ENCODE data around the gene IMPDH2.

The IMPDH2 gene

DNA sequence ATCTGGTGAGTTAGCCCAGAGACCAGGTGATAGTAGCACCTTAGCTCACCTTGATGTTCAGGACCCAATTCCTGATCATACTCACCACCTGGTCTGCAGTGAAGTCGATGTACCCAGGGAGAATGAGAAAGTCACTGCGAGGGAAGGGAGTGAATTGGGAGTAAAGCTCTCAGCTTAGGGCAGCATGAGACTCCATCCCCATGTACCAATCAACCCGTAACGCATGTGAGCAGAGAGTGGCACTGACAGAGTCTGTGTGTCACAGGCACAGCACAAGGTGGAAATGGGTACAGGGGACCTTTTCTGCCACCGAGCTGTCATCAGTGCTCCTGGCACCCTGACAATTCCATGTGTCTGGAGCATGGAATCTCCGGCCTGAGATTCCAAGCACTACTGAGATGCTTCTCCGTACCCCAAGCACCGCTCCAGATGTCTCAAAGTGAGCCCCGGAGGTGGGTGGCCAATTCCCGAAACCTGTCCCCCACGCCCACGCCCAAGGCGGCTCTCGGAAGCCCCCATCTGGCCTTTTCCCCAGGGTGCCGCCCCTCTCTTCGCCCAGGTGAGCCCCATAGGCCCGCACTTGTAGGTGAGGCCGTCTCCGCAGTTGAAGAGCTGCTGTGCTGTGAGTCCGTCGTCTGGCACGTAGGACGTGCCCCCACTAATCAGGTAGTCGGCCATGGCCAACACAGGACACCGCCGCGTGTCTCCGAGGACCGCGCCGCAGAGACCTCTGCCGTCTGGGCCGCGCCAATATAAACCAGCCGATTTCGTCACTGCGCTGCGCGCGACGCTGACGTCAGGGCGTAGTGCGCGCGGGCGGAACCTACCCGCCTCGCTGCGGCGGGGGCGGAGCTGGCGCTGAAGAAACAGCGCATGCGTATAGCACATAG is at the start of gene IMPDH2:
Gene IMPDH2 (minus strand): TSS at position 726 of the 890 bp plus-strand sequence. CDS start 48 bp downstream, at position 678.
- Histone ChIP-seq H3K4me1 (ENCODE audit: low read length) (peaks cover 42% of the 10 kb centered on the region), H3K36me3 (replicated peaks; ENCODE audit: insufficient read depth, low read length) (peaks cover 13% of the 10 kb centered on the region), H2AFZ (ENCODE audit: low read length) (peak within 1 kb of the TSS; percentile 21; the same call in 1 of the 2 replicates), H3K9me2 (replicated peaks; ENCODE audit: insufficient read depth, low read length) (no peaks in the 10 kb centered on the region), H3K79me2 (ENCODE audit: low read length) (peaks cover 52% of the 10 kb centered on the region), H3K4me3 (ENCODE audit: low read length) (peak within 1 kb of the TSS; percentile 84), H3K27me3 (replicated peaks; ENCODE audit: insufficient read depth, low read length) (no peaks in the 10 kb centered on the region), H3K4me2 (ENCODE audit: low read depth, low read length) (peak within 1 kb of the TSS; percentile 95), H3K9me3 (replicated peaks; ENCODE audit: insufficient read depth, low read length) (no peaks in the 10 kb centered on the region), H3F3A (ENCODE audit: insufficient read depth, low read length) (peaks cover 43% of the 10 kb centered on the region), H3K27ac (ENCODE audit: low read length) (peak within 1 kb of the TSS; percentile 61), H3K9ac (ENCODE audit: low read length) (peak within 1 kb of the TSS; percentile 97), H4K20me1 (ENCODE audit: insufficient read depth, low read length) (no peaks in the 10 kb centered on the region)
- TF ChIP-seq, protein P1, sequence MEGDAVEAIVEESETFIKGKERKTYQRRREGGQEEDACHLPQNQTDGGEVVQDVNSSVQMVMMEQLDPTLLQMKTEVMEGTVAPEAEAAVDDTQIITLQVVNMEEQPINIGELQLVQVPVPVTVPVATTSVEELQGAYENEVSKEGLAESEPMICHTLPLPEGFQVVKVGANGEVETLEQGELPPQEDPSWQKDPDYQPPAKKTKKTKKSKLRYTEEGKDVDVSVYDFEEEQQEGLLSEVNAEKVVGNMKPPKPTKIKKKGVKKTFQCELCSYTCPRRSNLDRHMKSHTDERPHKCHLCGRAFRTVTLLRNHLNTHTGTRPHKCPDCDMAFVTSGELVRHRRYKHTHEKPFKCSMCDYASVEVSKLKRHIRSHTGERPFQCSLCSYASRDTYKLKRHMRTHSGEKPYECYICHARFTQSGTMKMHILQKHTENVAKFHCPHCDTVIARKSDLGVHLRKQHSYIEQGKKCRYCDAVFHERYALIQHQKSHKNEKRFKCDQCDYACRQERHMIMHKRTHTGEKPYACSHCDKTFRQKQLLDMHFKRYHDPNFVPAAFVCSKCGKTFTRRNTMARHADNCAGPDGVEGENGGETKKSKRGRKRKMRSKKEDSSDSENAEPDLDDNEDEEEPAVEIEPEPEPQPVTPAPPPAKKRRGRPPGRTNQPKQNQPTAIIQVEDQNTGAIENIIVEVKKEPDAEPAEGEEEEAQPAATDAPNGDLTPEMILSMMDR (IDR thresholded peaks at IDR 0.05; ENCODE audit: low read length), result 0 out of 2 replicates have a peak, but pooled peaks have one; percentile 16
- TF ChIP-seq EZH2phosphoT487 (IDR thresholded peaks at IDR 0.05; ENCODE audit: low read length) (no peak), EZH2 (optimal IDR thresholded peaks at IDR 0.05; ENCODE audit: low read depth, low read length) (no peak)
- DNase-seq, result peak; percentile 96

DNA sequence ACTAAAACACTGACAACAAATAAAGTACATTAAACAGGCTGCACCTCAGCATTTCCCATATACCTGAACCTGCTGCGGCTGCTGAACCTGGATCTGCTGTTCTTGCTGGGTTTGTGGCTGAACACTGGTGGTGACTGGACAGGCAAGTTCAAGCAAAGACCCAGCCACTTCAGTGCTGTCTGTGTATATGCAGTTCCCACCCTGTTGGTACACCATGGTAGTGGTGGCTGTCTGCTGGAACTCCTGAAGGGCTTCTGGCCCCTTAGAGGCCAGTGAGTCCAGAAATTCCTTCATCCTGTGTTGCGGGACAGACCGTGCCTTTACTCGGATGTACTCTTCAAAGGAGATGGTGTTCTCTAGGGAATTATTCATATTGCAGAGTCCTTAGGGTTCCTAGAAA is 47.4 kb upstream of the IMPDH2 start:
- H3K9ac ChIP-seq (ENCODE audit: low read length), result no peak overlapping the region
- no peaks in the 10 kb centered on the region; the same call in 1 of the 2 replicates for H3K36me3 ChIP-seq (replicated peaks; ENCODE audit: insufficient read depth, low read length)
- no peak overlapping the region for H3K4me3 ChIP-seq (ENCODE audit: low read length)
- no peaks in the 10 kb centered on the region for H3K9me2 ChIP-seq (replicated peaks; ENCODE audit: insufficient read depth, low read length)
- H4K20me1 ChIP-seq (ENCODE audit: insufficient read depth, low read length), result peaks cover 6% of the 10 kb centered on the region; the same call in 1 of the 2 replicates
- H3K9me3 ChIP-seq (replicated peaks; ENCODE audit: insufficient read depth, low read length), result no peaks in the 10 kb centered on the region
- no peak overlapping the region for H3K27ac ChIP-seq (ENCODE audit: low read length)
- no peak for DNase-seq
- H2AFZ ChIP-seq (ENCODE audit: low read length), result no peak overlapping the region
- TF ChIP-seq EZH2 (optimal IDR thresholded peaks at IDR 0.05; ENCODE audit: low read depth, low read length) (no peak), EZH2phosphoT487 (IDR thresholded peaks at IDR 0.05; ENCODE audit: low read length) (no peak)
- TF ChIP-seq, protein P1 (IDR thresholded peaks at IDR 0.05; ENCODE audit: low read length), result no peak
- no peaks in the 10 kb centered on the region for H3K4me1 ChIP-seq (ENCODE audit: low read length)
- peaks cover 71% of the 10 kb centered on the region for H3K79me2 ChIP-seq (ENCODE audit: low read length)
- no peaks in the 10 kb centered on the region for H3F3A ChIP-seq (ENCODE audit: insufficient read depth, low read length)
- H3K4me2 ChIP-seq (ENCODE audit: low read depth, low read length), result no peak overlapping the region
- no peaks in the 10 kb centered on the region for H3K27me3 ChIP-seq (replicated peaks; ENCODE audit: insufficient read depth, low read length)

DNA sequence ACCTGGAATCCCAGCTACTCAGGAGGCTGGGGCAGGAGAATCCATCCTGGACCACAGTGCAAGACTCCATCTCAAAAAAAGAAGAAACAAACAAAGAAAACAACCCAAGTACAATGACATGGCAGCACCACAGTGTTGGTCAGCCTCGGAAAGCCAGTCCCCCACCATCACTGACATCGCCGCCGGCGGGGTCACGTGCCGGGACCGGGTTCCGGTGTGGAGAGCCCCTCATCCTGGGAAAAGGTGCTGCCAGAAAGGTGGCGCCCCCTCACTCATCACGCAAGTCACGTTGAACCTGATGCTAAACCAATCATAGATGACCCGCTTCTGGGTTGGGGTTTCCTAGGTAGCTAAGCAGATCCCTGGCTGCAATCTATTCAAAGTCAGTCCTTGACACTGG is 46.9 kb upstream of the IMPDH2 start:
- TF ChIP-seq EZH2phosphoT487 (IDR thresholded peaks at IDR 0.05; ENCODE audit: low read length) (no peak), EZH2 (optimal IDR thresholded peaks at IDR 0.05; ENCODE audit: low read depth, low read length) (no peak)
- TF ChIP-seq, protein P1 (IDR thresholded peaks at IDR 0.05; ENCODE audit: low read length), result no peak
- H3K4me3 ChIP-seq (ENCODE audit: low read length), result no peak overlapping the region
- no peaks in the 10 kb centered on the region for H3K27me3 ChIP-seq (replicated peaks; ENCODE audit: insufficient read depth, low read length)
- no peaks in the 10 kb centered on the region for H3K9me3 ChIP-seq (replicated peaks; ENCODE audit: insufficient read depth, low read length)
- no peak overlapping the region for H3K9ac ChIP-seq (ENCODE audit: low read length)
- no peaks in the 10 kb centered on the region for H3K4me1 ChIP-seq (ENCODE audit: low read length)
- peaks cover 6% of the 10 kb centered on the region; the same call in 1 of the 2 replicates for H4K20me1 ChIP-seq (ENCODE audit: insufficient read depth, low read length)
- H3K4me2 ChIP-seq (ENCODE audit: low read depth, low read length), result no peak overlapping the region
- no peak for DNase-seq
- H2AFZ ChIP-seq (ENCODE audit: low read length), result no peak overlapping the region
- H3K79me2 ChIP-seq (ENCODE audit: low read length), result peaks cover 70% of the 10 kb centered on the region
- H3K9me2 ChIP-seq (replicated peaks; ENCODE audit: insufficient read depth, low read length), result no peaks in the 10 kb centered on the region
- H3F3A ChIP-seq (ENCODE audit: insufficient read depth, low read length), result no peaks in the 10 kb centered on the region
- no peaks in the 10 kb centered on the region; the same call in 1 of the 2 replicates for H3K36me3 ChIP-seq (replicated peaks; ENCODE audit: insufficient read depth, low read length)
- no peak overlapping the region for H3K27ac ChIP-seq (ENCODE audit: low read length)

Measured in MM.1S (cell line).